GM19238 (cell line): ENCODE results near the gene NOTCH1.
"Not testable (repeated sequence)": the region's sequence is repeated elsewhere in the genome, so short reads cannot be mapped to it uniquely, and the experiment has no call there.

Experiments used
- DNase-seq: peaks from one replicate; pipeline ENCODE4 v3.0.0; 2011; ENCODE audit warnings: low spot score; ENCODE audit not compliant: insufficient read length

NOTCH1 gene

GRCh38 chr9:136564379-136564988, 18.6 kb upstream of the NOTCH1 start:
- DNase-seq, result peak; percentile 62

- DNase-seq, result no peak
These were observed 17.9 kb upstream of the NOTCH1 start for GRCh38 chr9:136563646-136564325.

GRCh38 chr9:136562746-136563495, 17.1 kb upstream of the NOTCH1 start:
- no peak for DNase-seq

- no peak for DNase-seq
These were observed 15.9 kb upstream of the NOTCH1 start for GRCh38 chr9:136561779-136562178.

- no peak for DNase-seq
These were observed 14.7 kb upstream of the NOTCH1 start for GRCh38 chr9:136560586-136560985.

- DNase-seq, result not testable (repeated sequence)
These were observed 13.5 kb upstream of the NOTCH1 start for GRCh38 chr9:136559371-136559770.

GRCh38 chr9:136558846-136559245, 13.0 kb upstream of the NOTCH1 start:
- DNase-seq, result not testable (repeated sequence)

GRCh38 chr9:136558373-136558772, 12.5 kb upstream of the NOTCH1 start:
- no peak for DNase-seq

GRCh38 chr9:136557036-136557435, 11.2 kb upstream of the NOTCH1 start:
- DNase-seq, result no peak

- DNase-seq, result no peak
These were observed 10.3 kb upstream of the NOTCH1 start for GRCh38 chr9:136556166-136556565.

GRCh38 chr9:136554870-136555269, 9.0 kb upstream of the NOTCH1 start:
- no peak for DNase-seq

GRCh38 chr9:136553581-136553980, 7.7 kb upstream of the NOTCH1 start:
- no peak for DNase-seq

- no peak for DNase-seq
These were observed 6.4 kb upstream of the NOTCH1 start for GRCh38 chr9:136552117-136552703.

GRCh38 chr9:136551401-136552116, 5.7 kb upstream of the NOTCH1 start:
- DNase-seq, result peak; percentile 77

GRCh38 chr9:136550439-136551289, 4.8 kb upstream of the NOTCH1 start:
- no peak for DNase-seq

GRCh38 chr9:136549010-136549980, 3.4 kb upstream of the NOTCH1 start:
- no peak for DNase-seq

GRCh38 chr9:136547508-136548215, 1.8 kb upstream of the NOTCH1 start:
- no peak for DNase-seq

GRCh38 chr9:136546697-136547501, 1.1 kb upstream of the NOTCH1 start:
- DNase-seq, result no peak
